LNCAP (cell line): ENCODE data around the gene DLEC1.

Experiments used
- CTCF ChIP-seq: fragments of 450-650 bp; IDR thresholded peaks from 2 replicates; pipeline ENCODE4 v1.5.1; 2017; ENCODE audit warnings: mild to moderate bottlenecking

The DLEC1 gene

GRCh38 chr3:38155825-38156224 is 116.8 kb downstream of the DLEC1 start:
- TF ChIP-seq CTCF = no peak

GRCh38 chr3:38157117-38157516 is 118.1 kb downstream of the DLEC1 start:
- no peak for TF ChIP-seq CTCF

- no peak for TF ChIP-seq CTCF
Measured at GRCh38 chr3:38157595-38157994, 118.6 kb downstream of the DLEC1 start.

GRCh38 chr3:38158472-38158871 is 119.5 kb downstream of the DLEC1 start:
- no peak for TF ChIP-seq CTCF

- no peak for TF ChIP-seq CTCF
Measured at GRCh38 chr3:38163117-38163840, 124.3 kb downstream of the DLEC1 start.

- no peak for TF ChIP-seq CTCF
Measured at GRCh38 chr3:38163841-38164642, 125.0 kb downstream of the DLEC1 start.

- TF ChIP-seq CTCF = no peak
Measured at GRCh38 chr3:38164643-38164951, 125.6 kb downstream of the DLEC1 start.
